RPMI7951 (cell line): ENCODE data around the gene PIAS2. TPM values are rescaled to one million over a fixed set of nuclear protein-coding genes. Genes with fewer than 3 reads are reported as not detected.

Experiments
- DNase-seq: peaks from one replicate; pipeline ENCODE4 v3.0.0-alpha.2; 2012; ENCODE audit warnings: low read depth
- total RNA-seq: library from RNA; depleted of rRNA; stranded (reverse); fragments of >200 nt; shearing (Covaris generic); gene quantifications from 2 replicates; pipeline ENCODE4 v1.2.3, GENCODE V29; 2014; rRNA removed

The PIAS2 gene
- total RNA-seq, 1 experiment from 2014 or later, result 23.8 TPM

DNA sequence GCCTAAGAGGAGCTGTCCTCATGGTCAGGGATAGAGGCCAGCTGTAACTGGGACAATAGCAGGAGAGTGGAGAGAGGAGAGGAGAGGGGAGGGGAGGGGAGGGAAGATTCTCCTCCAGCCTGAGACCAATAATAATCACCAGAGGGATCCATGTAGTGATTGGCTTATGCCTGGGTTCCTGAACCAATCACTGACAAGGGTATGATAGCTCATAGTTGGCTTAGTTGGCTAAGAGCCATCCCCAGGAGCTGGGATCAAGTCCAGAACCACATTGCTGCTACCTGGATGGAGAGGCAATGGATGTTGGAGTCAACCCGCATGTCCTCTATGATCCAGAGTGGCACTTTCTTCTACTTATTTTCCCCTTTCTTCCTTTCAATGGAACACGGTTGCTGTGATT is 152.7 kb downstream of the PIAS2 start:
- no peak for DNase-seq

DNA sequence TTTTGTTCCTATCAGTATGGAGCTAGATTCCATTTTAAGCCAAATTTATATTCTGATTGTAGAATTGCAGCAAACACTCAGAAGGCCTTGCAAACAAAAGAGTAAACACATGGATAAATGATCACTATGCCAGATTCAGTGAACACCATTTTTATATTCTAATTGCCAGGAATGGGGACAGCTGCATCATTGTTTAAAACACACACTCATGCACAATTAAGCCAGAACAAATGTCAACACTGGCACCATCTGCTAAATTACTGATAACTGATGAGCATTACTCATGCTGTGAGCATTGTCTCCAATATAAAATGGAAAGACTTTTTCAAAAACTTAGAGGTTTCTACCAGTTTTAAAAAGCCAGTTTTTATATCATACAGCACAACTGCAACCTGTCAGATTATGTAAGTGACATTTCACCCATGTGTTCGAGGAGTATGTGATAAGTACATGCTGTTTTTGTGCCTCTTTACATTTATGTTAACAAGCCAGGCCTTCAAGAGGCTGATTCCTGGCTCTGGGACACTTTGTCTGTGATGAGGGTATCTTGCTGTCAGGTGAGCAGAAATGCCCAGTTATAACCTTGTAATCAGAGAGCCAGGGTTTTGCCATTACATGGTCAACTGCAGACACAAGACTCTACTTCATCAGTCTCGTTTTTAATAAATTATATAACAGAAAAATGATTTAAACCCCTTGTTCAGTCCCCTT is 156.1 kb downstream of the PIAS2 start:
- no peak for DNase-seq

DNA sequence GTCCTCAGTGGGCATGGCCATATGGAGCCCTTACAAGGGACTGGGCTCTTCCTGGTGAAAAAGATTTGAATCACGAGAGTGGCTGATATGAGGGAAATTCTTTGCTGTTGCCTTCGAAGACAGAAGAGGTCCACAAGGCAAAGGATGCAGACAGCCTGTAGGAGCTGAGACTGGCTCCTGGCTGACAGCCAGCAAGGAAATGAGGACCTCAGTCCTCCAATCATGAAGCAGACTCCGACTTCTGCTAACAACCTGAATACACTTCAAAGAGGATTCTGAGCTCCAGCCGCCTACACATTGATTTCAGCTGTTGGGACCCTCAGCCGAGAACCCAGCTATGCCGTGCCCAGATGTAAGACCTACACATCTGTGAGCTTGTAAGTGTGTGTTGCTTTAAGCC is 157.4 kb downstream of the PIAS2 start:
- no peak for DNase-seq

DNA sequence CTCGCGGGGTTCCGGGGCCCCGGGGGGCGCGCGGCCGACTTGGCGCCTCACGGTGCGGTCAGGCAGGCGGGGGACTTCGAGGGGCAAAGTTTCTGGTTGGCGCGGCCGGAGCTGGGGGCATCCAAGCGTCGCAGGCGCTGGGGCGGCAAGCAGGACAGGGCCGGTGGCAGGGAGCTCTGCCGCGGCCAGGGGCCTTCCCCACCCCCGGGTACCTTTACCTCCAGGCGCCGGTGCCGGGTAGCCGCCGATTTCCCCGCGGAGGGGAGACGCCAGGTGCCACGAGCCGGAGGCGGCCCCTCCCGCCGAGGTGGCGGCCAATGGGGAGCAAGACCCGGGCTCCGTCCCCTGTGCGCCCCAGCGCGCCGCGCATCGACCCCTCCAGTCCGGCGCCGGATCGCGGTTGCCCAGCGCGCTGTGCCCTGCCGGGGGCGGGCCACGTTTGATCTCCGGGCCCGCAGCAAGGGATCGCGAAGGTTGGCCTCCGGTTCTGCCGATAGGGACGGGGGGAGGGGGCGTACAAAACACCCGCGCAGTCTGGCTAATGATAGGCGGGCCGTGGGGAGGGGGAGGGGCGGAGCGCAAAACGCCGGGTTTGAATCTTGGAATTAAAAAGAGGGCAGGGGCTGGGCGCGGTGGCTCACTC is 160.6 kb downstream of the PIAS2 start, which contains the start of gene ST8SIA5:
TSS of gene ST8SIA5 (minus strand) at position 495 of the 643 bp plus-strand sequence. CDS start 545 bp downstream, outside the sequence.
- peak; percentile 46 for DNase-seq

DNA sequence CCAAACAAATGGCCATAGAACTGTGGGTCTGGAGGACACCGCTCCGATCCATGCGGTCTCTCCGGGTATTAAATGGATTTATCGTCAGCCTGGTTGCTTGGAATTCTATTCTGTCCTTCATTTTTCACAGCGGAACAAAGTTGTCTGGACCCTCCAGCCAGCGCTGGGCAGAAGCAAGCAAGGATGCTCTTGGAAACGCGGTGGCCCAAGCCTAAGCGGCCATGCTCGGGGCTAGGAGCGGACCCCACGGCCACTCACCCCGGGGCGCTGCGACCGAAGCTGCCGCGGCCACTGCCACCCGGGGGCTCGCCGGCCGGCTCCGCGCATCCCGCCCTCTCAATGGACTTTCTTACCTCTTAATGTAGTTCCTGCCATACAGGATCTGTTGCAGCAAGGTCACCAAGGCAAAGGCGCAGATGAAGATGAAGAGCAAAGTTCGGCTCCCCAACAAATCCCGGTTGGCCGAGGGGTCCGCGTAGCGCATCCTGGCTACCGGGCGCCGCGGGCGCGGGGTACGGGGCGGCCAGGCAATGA is 161.2 kb downstream of the PIAS2 start:
- no peak for DNase-seq

DNA sequence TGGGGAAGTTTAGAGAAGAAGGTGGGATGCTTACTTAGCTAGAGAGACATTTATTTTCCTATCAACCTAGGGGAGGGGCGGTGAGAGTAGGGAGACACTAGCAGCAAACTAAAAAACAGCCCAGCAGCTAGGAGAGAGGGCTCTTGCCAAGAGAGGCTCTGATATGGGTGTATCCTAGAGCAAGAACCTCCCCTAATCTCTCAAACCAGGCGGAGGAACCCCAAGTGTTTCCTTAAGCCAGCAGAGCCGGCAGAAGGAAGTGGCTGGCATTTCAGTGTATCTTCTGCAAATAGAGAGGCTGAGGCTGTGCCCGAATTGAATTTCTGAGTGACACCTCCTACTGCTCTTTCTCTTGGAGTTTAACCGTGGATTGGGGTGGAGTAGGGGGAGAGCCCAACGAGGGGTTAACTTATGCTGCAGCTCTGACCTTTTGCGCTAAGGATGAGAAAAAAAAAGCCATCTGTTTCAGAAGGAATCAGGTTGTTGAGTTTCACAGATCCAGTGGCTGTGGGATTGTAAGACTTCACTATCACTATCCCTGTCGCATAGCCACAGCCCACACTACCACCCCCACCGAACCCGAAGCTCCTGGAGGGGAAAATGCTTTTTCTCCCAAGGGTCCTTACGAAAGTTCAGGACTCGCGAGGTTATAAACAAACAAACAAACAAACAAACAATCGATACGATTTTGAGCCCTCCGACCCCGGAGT is 161.8 kb downstream of the PIAS2 start:
- DNase-seq, result peak; percentile 49

DNA sequence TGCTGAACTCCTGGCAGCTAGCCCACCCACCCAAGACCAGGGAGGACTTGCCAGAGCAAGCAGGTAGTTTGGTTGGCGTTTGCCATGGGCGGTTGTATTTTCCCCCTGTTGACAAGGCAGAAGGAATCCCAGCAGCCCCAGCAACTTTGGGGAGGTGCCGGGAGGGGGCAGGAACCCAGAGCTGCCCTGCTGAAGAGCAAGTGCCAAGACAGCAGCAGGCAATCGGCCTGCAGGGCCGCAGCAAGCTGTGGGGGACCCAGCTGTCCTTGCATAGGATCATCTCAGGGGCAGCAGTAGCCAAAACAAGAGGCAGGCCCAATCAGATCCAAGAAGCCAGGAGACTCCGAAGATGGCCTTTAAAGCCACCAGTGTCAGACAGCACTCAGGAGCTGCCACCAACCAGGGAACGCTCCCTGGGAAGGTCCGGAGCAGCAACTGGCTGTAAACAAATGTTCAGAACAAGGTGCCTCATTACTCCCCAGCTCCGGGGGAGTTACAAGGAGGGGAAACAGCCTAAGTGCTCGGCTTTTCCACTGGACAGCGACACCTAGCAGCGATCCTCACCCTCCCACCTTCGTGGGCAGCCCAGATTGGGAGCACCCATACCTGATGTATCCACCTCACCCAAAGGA is 162.5 kb downstream of the PIAS2 start:
- no peak for DNase-seq

DNA sequence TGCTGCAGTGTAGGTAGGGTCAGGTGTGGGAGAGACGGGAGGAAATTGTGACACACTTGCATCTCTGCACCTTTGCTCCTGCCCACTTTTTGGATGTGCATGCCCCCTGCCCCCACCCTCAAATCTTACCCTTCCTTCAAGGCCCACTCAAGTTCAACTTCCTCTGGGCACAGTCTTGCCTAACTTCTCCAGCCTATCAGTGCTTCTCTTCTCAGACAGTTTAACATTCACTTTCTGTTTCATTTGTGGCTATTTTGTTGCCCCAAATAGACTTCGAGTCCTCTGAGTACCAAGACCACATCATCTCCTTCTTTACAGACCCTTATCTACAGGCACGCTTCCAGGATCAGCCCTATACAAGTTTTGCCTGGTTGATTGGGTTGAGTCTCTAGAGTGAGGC is 163.1 kb downstream of the PIAS2 start:
- peak; percentile 35 for DNase-seq

Other genes starting within 250 kb of the PIAS2 start
- gene ST8SIA5, start 160.5 kb downstream of the PIAS2 start, total RNA-seq, result 11.8 and 12.6 TPM in 2 replicates
- 4.3 and 5.8 TPM in 2 replicates for gene KATNAL2, start 95 bp upstream of the PIAS2 start, total RNA-seq
- not detected in 2 replicates for gene ELOA2, start 118.1 kb upstream of the PIAS2 start, total RNA-seq
- 15.1 and 16.8 TPM in 2 replicates for gene HDHD2, start 233.0 kb upstream of the PIAS2 start, total RNA-seq